DND-41 (cell line): ENCODE results near the gene VIPR1.

Experiments
- CTCF ChIP-seq: IDR thresholded peaks from 2 replicates; pipeline ENCODE4 v1.5.1; 2012; ENCODE audit warnings: borderline replicate concordance, low read length, moderate library complexity, mild to moderate bottlenecking; ENCODE audit not compliant: poor library complexity, severe bottlenecking; ENCODE audit errors: extremely low read depth
- EZH2 ChIP-seq: IDR thresholded peaks from 3 replicates; pipeline ENCODE4 v1.6.1; 2012; ENCODE audit warnings: borderline replicate concordance, low read depth, mild to moderate bottlenecking, moderate library complexity, low read length, inconsistent platforms; ENCODE audit not compliant: severe bottlenecking

- TF ChIP-seq CTCF (no peak), EZH2 (no peak)
These were observed 13.1 kb upstream of the VIPR1 start for GRCh38 chr3:42489116-42489936.
